Mesenteric fat pad (tissue), 1 donor: ENCODE data around the gene RTN4IP1. TPM values are rescaled to one million over a fixed set of nuclear protein-coding genes. Genes with fewer than 3 reads are reported as not detected.
"Not testable (repeated sequence)": the region's sequence is repeated elsewhere in the genome, so short reads cannot be mapped to it uniquely, and the experiment has no call there.

ENCODE experiments used
- DNase-seq: peaks from one replicate; pipeline ENCODE4 v3.0.0-alpha.2; 2020; ENCODE audit warnings: low spot score
- total RNA-seq: library from RNA; stranded (reverse); fragmentation: NEBNext Ultra II Directional; extraction: Animal tissue kit (Norgen Biotek cat#: 25700); gene quantifications from one replicate; pipeline ENCODE4 v1.2.1, GENCODE V29; 2021
- donor health status: DM: yes; HTN: yes; CAD: no.

RTN4IP1 gene
- total RNA-seq, 1 donor from 2014 or later, result 4.8 TPM

DNA sequence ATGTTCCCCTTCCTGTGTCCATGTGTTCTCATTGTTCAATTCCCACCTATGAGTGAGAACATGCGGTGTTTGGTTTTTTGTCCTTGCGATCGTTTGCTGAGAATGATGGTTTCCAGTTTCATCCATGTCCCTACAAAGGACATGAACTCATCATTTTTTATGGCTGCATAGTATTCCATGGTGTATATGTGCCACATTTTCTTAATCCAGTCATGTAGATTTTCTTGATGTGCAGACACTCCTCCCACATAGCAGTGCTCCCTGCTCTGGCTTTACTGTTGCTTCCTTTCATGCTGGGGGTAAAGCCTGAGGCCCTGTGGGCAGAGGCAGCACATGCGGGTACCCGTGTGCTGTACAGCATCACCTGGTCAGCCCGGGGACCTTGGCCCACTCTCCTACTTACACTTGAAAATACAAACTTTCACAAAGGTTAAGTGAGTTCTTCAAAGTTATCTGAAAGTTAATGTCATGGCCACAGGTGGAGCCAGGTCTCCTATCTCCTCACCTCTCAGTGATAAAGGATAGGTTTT lies 80.3 kb downstream of the RTN4IP1 start:
- not testable (repeated sequence) for DNase-seq

DNA sequence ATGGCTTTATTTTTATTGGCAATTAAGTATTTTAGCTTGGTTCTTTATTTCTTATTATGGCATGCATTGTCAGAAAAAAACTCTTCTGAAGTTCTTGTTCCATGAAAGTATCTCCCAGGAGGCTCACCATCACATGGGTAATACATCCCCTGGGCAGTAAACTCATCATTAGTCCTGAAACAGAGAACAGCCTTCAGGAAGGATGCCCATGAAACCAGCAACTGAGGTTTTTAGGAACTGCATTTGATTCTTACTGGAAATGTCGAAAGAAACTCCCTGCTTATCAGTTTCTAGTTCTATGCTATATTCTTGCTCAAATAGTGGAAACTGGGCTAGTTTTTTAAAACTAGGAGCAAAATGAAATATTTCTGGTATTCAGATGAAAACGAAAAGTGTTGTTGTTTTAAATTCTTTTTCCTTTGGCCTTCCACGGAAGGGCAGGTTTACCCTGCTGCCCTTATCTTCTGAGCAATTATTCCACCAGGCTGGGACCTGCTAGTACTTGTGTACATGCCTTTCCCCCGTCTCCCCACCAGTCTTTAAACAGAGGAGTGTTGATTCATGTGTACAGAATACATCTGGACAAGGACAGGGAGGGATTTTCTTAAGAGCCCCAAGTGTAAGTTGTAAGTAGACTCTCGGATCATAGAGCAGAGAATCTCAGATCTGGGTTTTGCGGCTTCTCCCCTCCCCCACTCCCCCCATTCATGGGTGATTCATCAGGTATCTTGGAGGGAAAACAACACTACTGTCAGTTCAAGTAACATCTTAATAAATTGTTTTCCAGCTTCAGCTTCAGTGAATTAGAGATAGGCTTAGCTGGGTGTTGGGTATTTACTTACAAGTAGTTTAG lies 81.5 kb downstream of the RTN4IP1 start:
- DNase-seq, result no peak

DNA sequence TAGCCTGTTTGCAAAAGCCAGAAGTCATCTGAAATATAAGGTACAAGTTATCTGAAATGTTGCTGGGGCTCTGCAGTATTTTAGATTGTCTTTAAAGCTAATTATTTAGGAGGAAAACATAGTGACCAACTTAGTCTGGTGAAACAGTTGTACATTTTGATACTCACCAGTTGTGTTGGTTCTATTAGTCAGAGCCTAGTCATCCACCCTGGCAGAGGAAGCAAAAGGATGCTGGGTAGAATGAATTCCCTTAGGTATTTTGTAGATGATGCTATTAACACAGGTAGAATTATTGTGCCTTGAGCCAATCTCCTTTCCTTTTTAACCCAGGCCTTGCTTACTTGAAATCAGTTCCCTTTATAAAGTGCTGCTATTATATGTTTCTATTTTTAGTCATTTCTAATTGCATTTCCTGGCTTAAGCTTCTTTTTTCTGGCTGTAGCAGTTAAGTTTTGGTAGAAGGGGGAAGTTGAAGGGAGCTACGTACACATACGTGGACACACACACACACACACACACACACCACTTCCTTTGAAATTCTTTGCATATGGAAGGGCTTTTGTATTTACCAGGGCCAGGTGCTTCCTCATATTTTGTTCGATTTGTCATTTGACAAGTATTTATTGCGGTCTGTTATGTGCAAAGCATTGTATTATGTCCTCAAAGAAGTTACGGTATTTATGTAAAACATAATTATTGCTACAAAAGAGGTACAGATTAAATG lies 82.4 kb downstream of the RTN4IP1 start:
- no peak for DNase-seq

DNA sequence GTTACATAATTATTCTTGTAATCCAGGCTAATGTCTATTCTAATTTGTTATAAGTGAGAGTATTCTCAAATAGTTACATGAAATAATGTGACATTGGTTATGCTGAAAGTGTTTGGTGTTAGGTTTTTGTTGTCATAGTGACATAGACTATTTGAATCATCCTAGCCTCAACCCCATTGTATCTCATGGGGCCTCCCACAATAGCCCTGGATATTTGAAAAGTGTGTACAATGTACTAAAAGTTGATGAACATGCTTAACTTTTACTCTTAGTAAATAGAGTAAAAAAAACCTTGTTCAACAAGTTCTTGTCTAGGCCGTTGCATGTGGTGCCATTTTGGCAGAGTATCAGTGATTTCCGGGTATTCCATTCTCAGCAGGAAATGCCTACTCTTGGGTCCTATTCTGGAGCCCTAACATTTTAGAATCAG lies 83.0 kb downstream of the RTN4IP1 start:
- no peak for DNase-seq

DNA sequence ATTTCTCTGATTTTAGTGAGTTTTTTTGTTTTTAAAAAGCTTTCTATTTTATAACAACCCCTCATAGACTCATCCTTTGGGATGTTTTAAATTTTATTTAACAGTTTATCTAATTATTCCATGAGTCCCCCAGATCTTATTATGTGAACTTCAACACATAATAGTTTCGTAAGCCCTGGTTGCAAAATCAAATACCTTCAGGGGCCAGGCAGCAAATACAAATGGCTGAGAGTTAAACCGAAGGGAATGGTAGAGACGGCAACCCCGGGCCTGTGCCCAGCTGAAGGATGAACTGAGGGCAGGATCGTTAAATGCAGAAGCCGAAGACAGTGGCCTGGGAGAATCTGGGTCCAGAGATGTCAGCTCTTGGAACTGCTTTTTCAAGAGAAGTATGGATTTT lies 88.4 kb downstream of the RTN4IP1 start:
- DNase-seq, result no peak

DNA sequence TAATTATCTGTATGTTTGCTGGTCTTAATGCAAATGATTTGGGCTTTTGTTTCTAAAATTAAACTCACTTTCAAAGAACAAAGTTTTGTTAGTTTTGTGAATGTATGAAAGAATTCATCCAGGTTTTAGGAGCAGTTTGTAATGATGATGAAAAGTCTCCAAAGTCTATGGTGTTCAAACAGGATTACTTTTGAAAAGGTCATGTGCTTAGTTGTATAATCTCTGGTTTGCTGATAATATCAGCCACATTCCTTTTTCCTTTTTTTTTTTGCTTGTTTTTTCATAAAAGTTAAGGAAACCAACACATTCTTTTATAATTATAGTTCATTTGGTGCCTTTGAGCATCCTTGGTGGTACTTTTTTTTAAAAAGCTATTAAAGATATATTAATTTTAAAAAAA lies 88.9 kb downstream of the RTN4IP1 start:
- no peak for DNase-seq

DNA sequence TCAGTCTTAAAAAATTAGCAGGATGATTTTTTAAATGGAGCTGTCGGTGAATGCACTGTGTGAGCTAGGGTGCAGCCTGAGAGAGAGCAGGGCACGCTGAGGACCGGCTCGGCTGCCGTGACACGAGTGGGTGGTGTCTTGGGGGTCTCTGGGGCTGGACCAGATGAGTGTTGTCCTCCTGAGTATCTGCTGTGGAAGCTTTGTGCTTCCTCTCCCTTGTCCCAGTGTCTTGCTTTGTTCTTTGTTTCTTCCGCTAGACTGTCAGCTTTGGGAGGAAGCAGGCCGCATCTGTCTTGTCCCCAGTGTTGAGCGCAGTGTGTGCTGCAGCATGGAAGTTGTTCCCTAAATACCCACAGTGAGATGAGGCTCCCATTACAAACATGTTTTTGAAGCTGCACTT lies 89.4 kb downstream of the RTN4IP1 start:
- no peak for DNase-seq

DNA sequence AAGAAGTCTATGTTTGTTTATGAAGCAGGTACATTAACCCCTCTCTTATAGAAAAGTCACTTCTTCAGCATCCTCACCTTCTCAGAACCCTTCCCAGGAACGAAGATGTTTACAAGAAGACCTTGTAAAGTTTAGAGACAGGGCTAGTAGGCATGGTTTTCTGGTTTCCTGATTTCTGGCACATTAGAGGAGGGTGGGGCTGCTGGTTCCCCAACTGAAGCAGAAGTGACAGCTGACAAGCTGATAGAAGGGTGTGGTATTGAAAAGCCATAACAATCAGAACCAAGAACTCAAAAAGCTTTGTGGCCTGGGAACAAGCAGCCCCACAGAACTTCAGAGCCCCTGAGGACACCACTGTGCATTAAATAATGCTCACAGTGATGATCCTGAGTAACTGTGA lies 91.2 kb downstream of the RTN4IP1 start:
- DNase-seq, result no peak

DNA sequence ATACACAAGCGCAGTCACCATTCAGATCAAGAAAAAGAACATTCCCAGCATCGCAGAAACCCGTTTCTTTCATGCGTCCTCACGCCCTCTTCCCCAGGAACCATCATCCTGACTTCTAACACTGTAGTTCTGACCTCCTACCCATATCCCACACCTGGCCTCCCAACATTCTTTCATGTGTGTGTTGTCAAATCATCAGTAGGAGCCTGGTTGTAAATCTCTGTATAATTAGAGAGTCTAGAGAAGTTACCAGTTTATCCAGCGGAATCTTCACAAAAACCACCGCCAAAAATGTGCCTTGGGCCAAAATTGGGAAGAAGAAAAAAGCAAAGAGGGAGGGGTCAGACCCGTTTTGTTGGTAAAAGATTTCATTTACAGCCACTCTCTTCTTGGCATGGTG lies 91.6 kb downstream of the RTN4IP1 start:
- no peak for DNase-seq

DNA sequence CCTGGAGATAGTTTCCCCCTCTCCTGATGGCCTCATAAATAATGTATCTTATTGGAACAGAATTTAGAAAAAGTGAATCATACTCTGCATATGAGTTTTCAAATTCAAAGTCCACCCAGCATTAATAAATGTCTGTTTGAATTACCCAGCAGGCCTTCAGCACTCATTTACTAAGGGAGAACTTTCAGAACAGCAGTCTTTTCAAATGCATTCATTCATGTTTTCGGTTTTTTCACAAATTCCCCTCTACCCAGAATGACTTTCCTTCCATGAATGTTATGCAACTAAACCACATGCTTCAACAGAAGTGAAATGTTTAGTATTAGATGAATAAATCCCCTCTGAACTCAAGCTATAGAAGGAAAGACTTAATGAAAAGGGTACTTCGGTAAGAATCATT lies 92.4 kb downstream of the RTN4IP1 start:
- DNase-seq, result no peak

DNA sequence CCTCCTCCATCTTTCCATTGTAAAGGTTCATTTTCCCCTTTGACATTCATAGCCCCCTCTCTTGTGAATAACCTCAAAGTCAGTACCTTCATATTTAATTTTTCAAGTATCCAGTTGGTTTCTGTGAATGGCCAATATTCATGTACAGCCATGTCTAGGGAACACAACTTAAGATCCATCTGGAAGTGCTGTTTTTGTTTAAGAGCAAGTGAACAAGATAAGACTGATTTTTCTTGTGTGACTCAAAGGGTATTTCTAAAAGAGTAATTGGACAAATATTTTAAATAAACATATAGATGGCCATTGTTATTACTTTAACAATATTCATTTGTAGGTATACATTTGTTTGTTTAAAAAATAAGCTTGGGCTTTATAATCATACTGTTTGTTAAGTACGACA lies 92.9 kb downstream of the RTN4IP1 start:
- DNase-seq, result no peak

DNA sequence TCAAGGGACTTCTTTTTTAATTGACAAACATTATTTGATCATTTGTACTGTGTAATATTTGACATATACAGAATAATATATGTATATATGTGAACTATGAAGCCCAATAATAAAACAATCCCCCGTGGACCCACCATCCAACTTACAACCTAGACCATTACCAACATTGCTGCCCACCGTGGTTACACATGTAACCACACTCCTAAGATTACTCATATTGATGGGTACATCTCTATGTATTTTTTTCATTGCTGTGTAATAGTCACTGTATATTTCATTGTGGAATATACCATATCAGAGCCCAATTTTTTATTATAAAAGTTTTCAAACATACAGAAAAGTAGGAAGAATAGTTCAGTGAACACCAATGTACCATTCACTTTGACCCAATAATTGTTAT lies 94.3 kb downstream of the RTN4IP1 start:
- no peak for DNase-seq

GRCh38 chr6:106534564-106534982 lies 94.7 kb downstream of the RTN4IP1 start:
- DNase-seq, result no peak

DNA sequence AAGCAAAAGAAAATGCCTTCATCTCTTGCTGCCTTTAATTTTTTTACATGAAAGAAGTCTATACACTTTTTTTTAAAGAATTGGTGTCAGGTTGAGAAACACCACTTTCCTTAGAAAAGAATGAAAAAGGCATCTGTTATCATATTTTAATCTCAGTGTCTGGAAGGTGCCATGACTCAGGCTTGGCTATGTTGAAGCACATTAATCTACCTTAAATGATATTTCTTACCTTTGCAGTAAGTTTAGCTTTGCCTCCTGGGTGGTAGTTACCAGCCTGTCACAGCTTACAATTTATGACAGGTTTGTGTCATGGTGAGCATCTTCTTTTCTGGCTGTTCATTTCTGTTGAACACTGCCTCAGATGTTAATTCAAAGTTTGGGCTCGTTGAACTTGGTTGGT lies 95.3 kb downstream of the RTN4IP1 start:
- no peak for DNase-seq

- DNase-seq, result no peak
Measured at GRCh38 chr6:106533054-106533453, 96.2 kb downstream of the RTN4IP1 start.

DNA sequence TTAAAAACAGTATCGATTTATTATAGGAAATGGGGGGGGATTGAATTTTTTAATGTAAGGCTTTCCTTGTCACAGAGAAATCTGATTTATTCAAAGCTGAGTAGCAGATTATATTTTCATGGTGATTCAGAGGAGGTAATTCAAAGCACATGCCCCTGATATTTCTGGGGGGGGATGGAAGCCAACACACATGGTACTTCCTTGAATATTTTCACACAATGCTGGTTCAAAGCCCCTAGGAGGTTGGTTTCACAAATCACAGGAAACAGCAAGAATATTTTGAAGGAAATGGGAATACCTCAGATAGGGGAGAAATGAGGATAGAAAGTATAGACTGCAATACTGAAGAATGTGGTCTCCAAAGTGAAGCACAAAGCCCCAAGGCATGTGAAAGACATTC lies 98.8 kb downstream of the RTN4IP1 start:
- no peak for DNase-seq

DNA sequence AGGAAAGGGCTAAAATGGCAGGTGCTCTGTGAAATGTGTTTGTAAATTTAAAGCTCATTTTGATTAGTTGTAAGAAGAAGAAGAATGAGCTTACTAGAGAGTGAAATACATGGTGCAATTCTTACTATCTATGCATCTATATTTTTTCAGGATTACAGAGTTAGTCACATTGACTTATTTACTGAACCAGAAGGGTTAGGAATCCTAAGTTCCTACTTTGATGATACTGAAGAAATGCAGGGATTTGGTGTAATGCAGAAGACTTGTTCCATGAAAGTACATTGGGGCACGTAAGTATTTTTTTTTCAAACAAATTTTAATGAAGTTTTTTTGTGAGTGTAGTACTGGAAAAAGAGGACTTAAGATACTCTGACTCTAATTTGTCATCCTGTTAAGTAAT lies 99.3 kb downstream of the RTN4IP1 start:
- DNase-seq, result no peak

- no peak for DNase-seq
Measured at GRCh38 chr6:106529438-106529837, 99.9 kb downstream of the RTN4IP1 start.

DNA sequence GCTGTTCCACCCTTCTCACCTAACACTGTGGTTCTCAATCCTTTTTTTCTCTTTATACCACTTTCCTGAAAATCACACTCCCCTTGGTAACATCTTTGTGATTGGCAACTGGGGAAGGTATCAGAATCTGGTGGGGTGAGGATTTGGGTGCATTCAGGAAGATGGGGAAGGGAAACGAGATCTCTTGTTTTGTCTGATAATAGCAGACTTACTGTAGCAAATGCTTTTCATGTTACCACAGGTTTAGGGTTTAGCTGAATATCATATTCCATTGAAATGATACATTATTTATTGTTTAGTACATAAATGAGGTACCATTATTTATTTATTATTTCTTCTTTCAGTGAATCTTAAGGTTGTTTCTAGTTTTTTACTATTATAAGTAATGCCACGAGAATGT lies 100.8 kb downstream of the RTN4IP1 start:
- DNase-seq, result no peak

DNA sequence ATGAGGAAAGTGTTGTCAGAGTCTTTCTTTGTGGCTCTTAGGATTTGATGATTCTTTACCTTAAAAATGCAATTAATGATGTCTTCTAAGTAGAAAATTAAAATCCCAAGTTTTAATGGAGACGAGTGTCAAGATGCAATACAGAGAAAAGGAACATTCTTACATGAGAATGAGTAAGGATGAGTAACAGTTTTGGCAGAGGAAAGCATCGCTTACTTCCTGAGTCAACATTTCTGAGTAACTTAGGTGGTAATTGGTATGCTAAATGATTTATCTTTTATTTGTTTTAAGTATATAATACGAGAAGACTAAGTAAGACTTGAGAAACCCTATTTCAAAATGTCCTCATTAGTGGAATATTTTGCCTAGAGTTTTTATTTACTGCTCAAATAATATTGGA lies 101.3 kb downstream of the RTN4IP1 start:
- no peak for DNase-seq

- no peak for DNase-seq
Measured at GRCh38 chr6:106527117-106527516, 102.2 kb downstream of the RTN4IP1 start.

- no peak for DNase-seq
Measured at GRCh38 chr6:106525882-106526275, 103.4 kb downstream of the RTN4IP1 start.
